GM21367 (cell line): ENCODE results near the gene LRFN4.
A peak's percentile ranks its signal among the peaks of the same experiment; 100 is the strongest.

Experiments used
- ATAC-seq: cut with Tn5 transposase; IDR thresholded peaks from one replicate; pipeline ENCODE4 v1.9.1; 2021; ENCODE audit not compliant: unreplicated experiment

LRFN4 gene

GRCh38 chr11:66858186-66858938 lies 1.5 kb downstream of the LRFN4 start:
- no peak for ATAC-seq

GRCh38 chr11:66858939-66859685 lies 2.2 kb downstream of the LRFN4 start:
- ATAC-seq = no peak

- ATAC-seq = no peak
Measured at GRCh38 chr11:66859686-66860448, 3.0 kb downstream of the LRFN4 start.

GRCh38 chr11:66860449-66860831 lies 3.6 kb downstream of the LRFN4 start:
- no peak for ATAC-seq

- ATAC-seq = no peak
Measured at GRCh38 chr11:66861038-66861773, 4.3 kb downstream of the LRFN4 start.

- ATAC-seq = no peak
Measured at GRCh38 chr11:66861774-66862558, 5.1 kb downstream of the LRFN4 start.

- ATAC-seq = no peak
Measured at GRCh38 chr11:66862559-66863037, 5.7 kb downstream of the LRFN4 start.

GRCh38 chr11:66863428-66864125 lies 6.7 kb downstream of the LRFN4 start:
- ATAC-seq = no peak

GRCh38 chr11:66864172-66864901 lies 7.5 kb downstream of the LRFN4 start:
- ATAC-seq = no peak

GRCh38 chr11:66864924-66865697 lies 8.2 kb downstream of the LRFN4 start:
- ATAC-seq = no peak

- ATAC-seq = no peak
Measured at GRCh38 chr11:66866007-66866406, 9.1 kb downstream of the LRFN4 start.

- ATAC-seq = no peak
Measured at GRCh38 chr11:66866511-66866986, 9.7 kb downstream of the LRFN4 start.

GRCh38 chr11:66867425-66868040 lies 10.7 kb downstream of the LRFN4 start:
- ATAC-seq = no peak

- ATAC-seq = no peak
Measured at GRCh38 chr11:66868082-66868725, 11.3 kb downstream of the LRFN4 start.

- peak; percentile 64 for ATAC-seq
Measured at GRCh38 chr11:66868726-66869566, 12.1 kb downstream of the LRFN4 start.

GRCh38 chr11:66869567-66869870 lies 12.7 kb downstream of the LRFN4 start:
- ATAC-seq = no peak
